ENCODE results near the gene ZDHHC14.
"Not testable (repeated sequence)": the region's sequence is repeated elsewhere in the genome, so short reads cannot be mapped to it uniquely, and the experiment has no call there.

The ZDHHC14 gene

GRCh38 chr6:157392927-157393668, 12.1 kb downstream of the ZDHHC14 start:
- peaks cover 8% of the 10 kb centered on the region; the same call in 1 of the 2 replicates for H3K9me3 ChIP-seq (ENCODE audit: control insufficient read depth, insufficient read depth, low read length)
- H3K9ac ChIP-seq (ENCODE audit: low read depth, low read length), result no peak overlapping the region
- no peak overlapping the region for H3K4me3 ChIP-seq (ENCODE audit: low read depth, low read length)
- no peaks in the 10 kb centered on the region for H3K27me3 ChIP-seq (ENCODE audit: control insufficient read depth, insufficient read depth, low read length)
- no peaks in the 10 kb centered on the region for H3K36me3 ChIP-seq (ENCODE audit: control insufficient read depth, insufficient read depth, low read length)
- H3K27ac ChIP-seq (ENCODE audit: low read depth, low read length), result no peak overlapping the region
- no peaks in the 10 kb centered on the region for H3K4me1 ChIP-seq (ENCODE audit: control insufficient read depth, insufficient read depth, low read length)

GRCh38 chr6:157393669-157394327, 12.8 kb downstream of the ZDHHC14 start:
- Histone ChIP-seq H3K27me3 (ENCODE audit: control insufficient read depth, insufficient read depth, low read length) (no peaks in the 10 kb centered on the region), H3K36me3 (ENCODE audit: control insufficient read depth, insufficient read depth, low read length) (no peaks in the 10 kb centered on the region), H3K9ac (ENCODE audit: low read depth, low read length) (no peak overlapping the region), H3K27ac (ENCODE audit: low read depth, low read length) (no peak overlapping the region), H3K9me3 (ENCODE audit: control insufficient read depth, insufficient read depth, low read length) (peaks cover 8% of the 10 kb centered on the region; the same call in 1 of the 2 replicates), H3K4me1 (ENCODE audit: control insufficient read depth, insufficient read depth, low read length) (peaks cover 3% of the 10 kb centered on the region; the same call in 1 of the 2 replicates), H3K4me3 (ENCODE audit: low read depth, low read length) (no peak overlapping the region)

- H3K9ac ChIP-seq (ENCODE audit: low read depth, low read length); H3K9me3 ChIP-seq (ENCODE audit: control insufficient read depth, insufficient read depth, low read length); H3K27me3 ChIP-seq (ENCODE audit: control insufficient read depth, insufficient read depth, low read length); H3K4me1 ChIP-seq (ENCODE audit: control insufficient read depth, insufficient read depth, low read length); H3K27ac ChIP-seq (ENCODE audit: low read depth, low read length); H3K4me3 ChIP-seq (ENCODE audit: low read depth, low read length); H3K36me3 ChIP-seq (ENCODE audit: control insufficient read depth, insufficient read depth, low read length): not testable (repeated sequence)
Observed at GRCh38 chr6:157395199-157395598, 14.2 kb downstream of the ZDHHC14 start.

GRCh38 chr6:157396026-157396425, 15.0 kb downstream of the ZDHHC14 start:
- Histone ChIP-seq H3K27me3 (ENCODE audit: control insufficient read depth, insufficient read depth, low read length) (no peaks in the 10 kb centered on the region), H3K9ac (ENCODE audit: low read depth, low read length) (no peak overlapping the region), H3K4me1 (ENCODE audit: control insufficient read depth, insufficient read depth, low read length) (peaks cover 3% of the 10 kb centered on the region; the same call in 1 of the 2 replicates), H3K36me3 (ENCODE audit: control insufficient read depth, insufficient read depth, low read length) (no peaks in the 10 kb centered on the region), H3K9me3 (ENCODE audit: control insufficient read depth, insufficient read depth, low read length) (peaks cover 3% of the 10 kb centered on the region; the same call in 1 of the 2 replicates), H3K4me3 (ENCODE audit: low read depth, low read length) (no peak overlapping the region), H3K27ac (ENCODE audit: low read depth, low read length) (no peak overlapping the region)

GRCh38 chr6:157397660-157398059, 16.7 kb downstream of the ZDHHC14 start:
- no peak overlapping the region for H3K27ac ChIP-seq (ENCODE audit: low read depth, low read length)
- H3K9ac ChIP-seq (ENCODE audit: low read depth, low read length), result no peak overlapping the region
- H3K36me3 ChIP-seq (ENCODE audit: control insufficient read depth, insufficient read depth, low read length), result no peaks in the 10 kb centered on the region
- H3K27me3 ChIP-seq (ENCODE audit: control insufficient read depth, insufficient read depth, low read length), result no peaks in the 10 kb centered on the region
- H3K4me3 ChIP-seq (ENCODE audit: low read depth, low read length), result no peak overlapping the region
- H3K9me3 ChIP-seq (ENCODE audit: control insufficient read depth, insufficient read depth, low read length), result no peaks in the 10 kb centered on the region
- peaks cover 3% of the 10 kb centered on the region; the same call in 1 of the 2 replicates for H3K4me1 ChIP-seq (ENCODE audit: control insufficient read depth, insufficient read depth, low read length)

- Histone ChIP-seq H3K9ac (ENCODE audit: low read depth, low read length) (no peak overlapping the region), H3K27ac (ENCODE audit: low read depth, low read length) (no peak overlapping the region), H3K27me3 (ENCODE audit: control insufficient read depth, insufficient read depth, low read length) (no peaks in the 10 kb centered on the region), H3K4me3 (ENCODE audit: low read depth, low read length) (no peak overlapping the region), H3K36me3 (ENCODE audit: control insufficient read depth, insufficient read depth, low read length) (no peaks in the 10 kb centered on the region), H3K4me1 (ENCODE audit: control insufficient read depth, insufficient read depth, low read length) (peaks cover 6% of the 10 kb centered on the region), H3K9me3 (ENCODE audit: control insufficient read depth, insufficient read depth, low read length) (no peaks in the 10 kb centered on the region)
Observed at GRCh38 chr6:157398151-157398550, 17.2 kb downstream of the ZDHHC14 start.

- no peaks in the 10 kb centered on the region for H3K36me3 ChIP-seq (ENCODE audit: control insufficient read depth, insufficient read depth, low read length)
- no peak overlapping the region for H3K27ac ChIP-seq (ENCODE audit: low read depth, low read length)
- no peak overlapping the region for H3K4me3 ChIP-seq (ENCODE audit: low read depth, low read length)
- H3K4me1 ChIP-seq (ENCODE audit: control insufficient read depth, insufficient read depth, low read length), result peaks cover 17% of the 10 kb centered on the region
- no peaks in the 10 kb centered on the region for H3K9me3 ChIP-seq (ENCODE audit: control insufficient read depth, insufficient read depth, low read length)
- H3K9ac ChIP-seq (ENCODE audit: low read depth, low read length), result no peak overlapping the region
- H3K27me3 ChIP-seq (ENCODE audit: control insufficient read depth, insufficient read depth, low read length), result no peaks in the 10 kb centered on the region
Observed at GRCh38 chr6:157400676-157401075, 19.7 kb downstream of the ZDHHC14 start.

GRCh38 chr6:157401734-157402338, 20.8 kb downstream of the ZDHHC14 start:
- Histone ChIP-seq H3K27me3 (ENCODE audit: control insufficient read depth, insufficient read depth, low read length) (no peaks in the 10 kb centered on the region), H3K36me3 (ENCODE audit: control insufficient read depth, insufficient read depth, low read length) (no peaks in the 10 kb centered on the region), H3K27ac (ENCODE audit: low read depth, low read length) (no peak overlapping the region), H3K4me3 (ENCODE audit: low read depth, low read length) (no peak overlapping the region), H3K9ac (ENCODE audit: low read depth, low read length) (no peak overlapping the region), H3K9me3 (ENCODE audit: control insufficient read depth, insufficient read depth, low read length) (no peaks in the 10 kb centered on the region), H3K4me1 (ENCODE audit: control insufficient read depth, insufficient read depth, low read length) (peaks cover 25% of the 10 kb centered on the region)

GRCh38 chr6:157402996-157403685, 22.2 kb downstream of the ZDHHC14 start:
- Histone ChIP-seq H3K27ac (ENCODE audit: low read depth, low read length) (peak overlapping the region; percentile 65), H3K27me3 (ENCODE audit: control insufficient read depth, insufficient read depth, low read length) (no peaks in the 10 kb centered on the region), H3K9ac (ENCODE audit: low read depth, low read length) (no peak overlapping the region), H3K4me1 (ENCODE audit: control insufficient read depth, insufficient read depth, low read length) (peaks cover 28% of the 10 kb centered on the region), H3K4me3 (ENCODE audit: low read depth, low read length) (no peak overlapping the region), H3K36me3 (ENCODE audit: control insufficient read depth, insufficient read depth, low read length) (no peaks in the 10 kb centered on the region), H3K9me3 (ENCODE audit: control insufficient read depth, insufficient read depth, low read length) (no peaks in the 10 kb centered on the region)

GRCh38 chr6:157403686-157404051, 22.7 kb downstream of the ZDHHC14 start:
- Histone ChIP-seq H3K36me3 (ENCODE audit: control insufficient read depth, insufficient read depth, low read length) (no peaks in the 10 kb centered on the region), H3K9ac (ENCODE audit: low read depth, low read length) (no peak overlapping the region), H3K27me3 (ENCODE audit: control insufficient read depth, insufficient read depth, low read length) (no peaks in the 10 kb centered on the region), H3K4me3 (ENCODE audit: low read depth, low read length) (no peak overlapping the region), H3K4me1 (ENCODE audit: control insufficient read depth, insufficient read depth, low read length) (peaks cover 25% of the 10 kb centered on the region), H3K9me3 (ENCODE audit: control insufficient read depth, insufficient read depth, low read length) (no peaks in the 10 kb centered on the region), H3K27ac (ENCODE audit: low read depth, low read length) (peak overlapping the region; percentile 65)

Measured in HUES48 (cell line).